G401 (cell line): ENCODE data around the gene AEN. TPM values are rescaled to one million over a fixed set of nuclear protein-coding genes. Genes with fewer than 3 reads are reported as not detected.

Experiments
- DNase-seq: peaks from one replicate; pipeline ENCODE4 v3.0.0-alpha.2; 2015; ENCODE audit warnings: low spot score
- in situ Hi-C: cut with HindIII; loops from 2 replicates; pipeline ENCODE4 v1.10.0; 2016; ENCODE audit warnings: low sequenced_read_pairs, mixed read lengths
- total RNA-seq: library from RNA; depleted of rRNA; stranded (reverse); fragments of >200 nt; shearing (Covaris generic); gene quantifications from 2 replicates; pipeline ENCODE4 v1.2.3, GENCODE V29; 2014

Gene AEN
- total RNA-seq, 1 experiment from 2014 or later, result 148 TPM

GRCh38 chr15:88612186-88612796 is 8.8 kb upstream of the AEN start:
- in situ Hi-C loops, result loop anchor here (10.0 kb wide), 1 partner anchor 137 kb away; no protein-coding TSS in a partner anchor

GRCh38 chr15:88613074-88613944 is 7.8 kb upstream of the AEN start:
- no peak for DNase-seq
- in situ Hi-C loops, result loop anchor here (10.0 kb wide), 1 partner anchor 139 kb away; no protein-coding TSS in a partner anchor

More at GRCh38 chr15:88612186-88612796, 8.8 kb upstream of the AEN start:
- DNase-seq, result no peak

- DNase-seq, result no peak
- in situ Hi-C loops, result loop anchor here (10.0 kb wide), 1 partner anchor 141 kb away; no protein-coding TSS in a partner anchor
Observed at GRCh38 chr15:88615303-88616107, 5.6 kb upstream of the AEN start.

- no peak for DNase-seq
- in situ Hi-C loops, result loop anchor here (10.0 kb wide), 1 partner anchor 141 kb away; no protein-coding TSS in a partner anchor
Observed at GRCh38 chr15:88616240-88616639, 4.9 kb upstream of the AEN start.

GRCh38 chr15:88617031-88617722 is 4.0 kb upstream of the AEN start:
- DNase-seq, result no peak
- in situ Hi-C loops, result loop anchor here (10.0 kb wide), 1 partner anchor 142 kb away; no protein-coding TSS in a partner anchor

- in situ Hi-C loops, result loop anchor here (10.0 kb wide), 1 partner anchor 143 kb away; no protein-coding TSS in a partner anchor
- no peak for DNase-seq
Observed at GRCh38 chr15:88617790-88618189, 3.4 kb upstream of the AEN start.

GRCh38 chr15:88618686-88619085 is 2.5 kb upstream of the AEN start:
- DNase-seq, result no peak
- in situ Hi-C loops, result loop anchor here (10.0 kb wide), 1 partner anchor 144 kb away; no protein-coding TSS in a partner anchor

- DNase-seq, result no peak
- in situ Hi-C loops, result loop anchor here (10.0 kb wide), 1 partner anchor 145 kb away; no protein-coding TSS in a partner anchor
Observed at GRCh38 chr15:88619796-88620195, 1.3 kb upstream of the AEN start.

- no peak for DNase-seq
- in situ Hi-C loops, result no loop called here
Observed at GRCh38 chr15:88621789-88622604, 857 bp downstream of the AEN start.

- DNase-seq, result no peak
- in situ Hi-C loops, result no loop called here
Observed at GRCh38 chr15:88622605-88622975, 1.4 kb downstream of the AEN start.

- in situ Hi-C loops, result no loop called here
- DNase-seq, result no peak
Observed at GRCh38 chr15:88623061-88623460, 1.9 kb downstream of the AEN start.

GRCh38 chr15:88623632-88624031 is 2.5 kb downstream of the AEN start:
- no peak for DNase-seq
- in situ Hi-C loops, result no loop called here

GRCh38 chr15:88624156-88624970 is 3.2 kb downstream of the AEN start:
- no peak for DNase-seq
- in situ Hi-C loops, result no loop called here

GRCh38 chr15:88624971-88625490 is 3.9 kb downstream of the AEN start:
- DNase-seq, result no peak
- in situ Hi-C loops, result no loop called here

- in situ Hi-C loops, result no loop called here
- no peak for DNase-seq
Observed at GRCh38 chr15:88625943-88626741, 5.0 kb downstream of the AEN start.

- DNase-seq, result no peak
- in situ Hi-C loops, result no loop called here
Observed at GRCh38 chr15:88627463-88627862, 6.3 kb downstream of the AEN start.
